Endodermal cell (in vitro differentiated cells): ENCODE data around the gene RNASE9. TPM values are rescaled to one million over a fixed set of nuclear protein-coding genes. Genes with fewer than 3 reads are reported as not detected.
A peak's percentile ranks its signal among the peaks of the same experiment; 100 is the strongest.

Experiments
- DNase-seq: peaks from one replicate; pipeline ENCODE4 v3.0.0-alpha.2; 2017
- H3K27ac ChIP-seq: 2 replicates; pipeline ENCODE4 v1.5.1; 2013; ENCODE audit warnings: mild to moderate bottlenecking, low read depth, low read length, moderate library complexity
- H3K27me3 ChIP-seq: 2 replicates; pipeline ENCODE4 v1.6.1; 2013; ENCODE audit warnings: mild to moderate bottlenecking, low read length, moderate library complexity; ENCODE audit not compliant: insufficient read depth, control insufficient read depth, poor library complexity, severe bottlenecking
- H3K36me3 ChIP-seq: 2 replicates; pipeline ENCODE4 v1.7.0; 2013; ENCODE audit warnings: mild to moderate bottlenecking, low read length, moderate library complexity; ENCODE audit not compliant: control insufficient read depth, insufficient read depth
- H3K4me1 ChIP-seq: one replicate; pipeline ENCODE4 v1.7.0; 2013; ENCODE audit warnings: low read length; ENCODE audit not compliant: control insufficient read depth, insufficient read depth
- H3K4me3 ChIP-seq: 2 replicates; pipeline ENCODE4 v1.5.1; 2013; ENCODE audit warnings: mild to moderate bottlenecking, low read length, moderate library complexity
- H3K9ac ChIP-seq: 2 replicates; pipeline ENCODE4 v1.6.1; 2013; ENCODE audit warnings: mild to moderate bottlenecking, low read length, moderate library complexity; ENCODE audit not compliant: poor library complexity, severe bottlenecking; ENCODE audit errors: extremely low read depth
- H3K9me3 ChIP-seq: 2 replicates; pipeline ENCODE4 v1.6.1; 2013; ENCODE audit warnings: mild to moderate bottlenecking, low read length, moderate library complexity; ENCODE audit not compliant: control insufficient read depth
- H3K27ac Mint-ChIP-seq: 2 replicates; pipeline ENCODE4 v1.8.0; 2020; ENCODE audit warnings: mixed read lengths
- H3K27me3 Mint-ChIP-seq: 2 replicates; pipeline ENCODE4 v1.8.0; 2021; ENCODE audit warnings: mild to moderate bottlenecking, mixed read lengths; ENCODE audit not compliant: insufficient read depth
- H3K36me3 Mint-ChIP-seq: 2 replicates; pipeline ENCODE4 v1.8.0; 2020; ENCODE audit warnings: low read depth, mixed read lengths
- H3K4me1 Mint-ChIP-seq: 2 replicates; pipeline ENCODE4 v1.8.0; 2020; ENCODE audit warnings: mixed read lengths
- H3K4me3 Mint-ChIP-seq: 2 replicates; pipeline ENCODE4 v1.8.0; 2020; ENCODE audit warnings: mild to moderate bottlenecking, moderate library complexity, mixed read lengths
- H3K9me3 Mint-ChIP-seq: 2 replicates; pipeline ENCODE4 v1.8.0; 2020; ENCODE audit warnings: mild to moderate bottlenecking, mixed read lengths
- WGBS, 2 experiments: methylation state at CpG; one replicate each; pipeline versions ENCODE4 v1.1.5 to v1.1.7; 2013; ENCODE audit warnings: missing lambda C conversion rate in 2 of 2, mixed read lengths in 1 of 2; ENCODE audit not compliant: insufficient coverage in 1 of 2, insufficient read length in 1 of 2; 5-methylcytosine and 5-hydroxymethylcytosine counted together
- total RNA-seq, 2 donors: library from RNA; stranded (reverse); fragmentation: NEBNext Ultra II Directional in 1 of 2; extraction: Animal tissue kit (Norgen Biotek cat#: 25700) in 1 of 2; gene quantifications; 2 replicates in 1 of 2; 3 replicates in 1 of 2; pipeline ENCODE4 v1.2.1, GENCODE V29; 2021
- TF ChIP-seq, protein P1 (sequence below): fragments of 200-600 bp; sonication (generic); conservative IDR thresholded peaks from 2 replicates; pipeline ENCODE4 v1.5.0; 2021; ENCODE audit warnings: antibody characterized with exemption, mild to moderate bottlenecking

RNASE9 gene
- total RNA-seq, 2 donors from 2014 or later: not detected

DNA sequence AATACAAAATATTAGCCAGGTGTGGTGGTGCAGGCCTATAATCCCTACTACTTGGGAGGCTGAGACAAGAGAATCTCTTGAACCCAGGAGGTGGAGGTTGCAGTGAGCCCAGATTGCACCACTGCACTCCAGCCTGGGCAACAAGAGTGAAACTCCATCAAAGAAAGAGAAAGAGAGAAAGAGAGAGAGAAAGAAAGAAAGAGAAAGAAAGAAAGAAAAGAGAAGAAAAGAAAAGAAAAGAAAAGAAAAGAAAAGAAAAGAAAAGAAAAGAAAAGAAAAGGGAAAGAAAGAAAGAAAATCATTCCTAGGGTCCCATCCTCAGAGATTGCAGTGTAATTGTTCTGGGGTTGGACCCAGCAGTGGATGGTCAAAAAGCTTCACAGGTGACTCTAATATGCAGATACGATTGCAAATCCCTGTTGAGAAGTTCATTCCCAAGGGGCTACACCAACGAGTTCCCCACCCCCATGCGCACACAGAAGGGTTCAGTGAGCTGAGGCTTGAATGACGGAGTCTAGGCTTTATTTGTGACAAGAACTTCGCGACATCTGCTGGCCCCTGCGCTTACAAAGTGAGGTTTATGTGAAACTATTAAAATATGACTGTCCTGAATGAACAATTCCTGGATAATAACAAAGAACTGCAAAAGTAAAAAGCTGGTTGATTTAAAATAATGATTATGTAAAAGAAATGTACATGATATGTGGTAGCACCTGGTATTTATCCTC is 47.7 kb upstream of the RNASE9 start:
- Mint-ChIP-seq H3K36me3 (no peaks in the 10 kb centered on the region), H3K9me3 (no peaks in the 10 kb centered on the region), H3K4me3 (no peak overlapping the region), H3K27ac (no peak overlapping the region), H3K4me1 (no peaks in the 10 kb centered on the region), H3K27me3 (no peaks in the 10 kb centered on the region)
- Histone ChIP-seq H3K36me3 (no peaks in the 10 kb centered on the region), H3K4me1 (no peaks in the 10 kb centered on the region), H3K9me3 (no peaks in the 10 kb centered on the region), H3K27ac (no peak overlapping the region), H3K4me3 (no peak overlapping the region), H3K27me3 (no peaks in the 10 kb centered on the region), H3K9ac (no peak overlapping the region)
- WGBS, 2 experiments: 81 to 88% methylated on average over 7 of the region's 7 CpGs
- TF ChIP-seq, protein P1, sequence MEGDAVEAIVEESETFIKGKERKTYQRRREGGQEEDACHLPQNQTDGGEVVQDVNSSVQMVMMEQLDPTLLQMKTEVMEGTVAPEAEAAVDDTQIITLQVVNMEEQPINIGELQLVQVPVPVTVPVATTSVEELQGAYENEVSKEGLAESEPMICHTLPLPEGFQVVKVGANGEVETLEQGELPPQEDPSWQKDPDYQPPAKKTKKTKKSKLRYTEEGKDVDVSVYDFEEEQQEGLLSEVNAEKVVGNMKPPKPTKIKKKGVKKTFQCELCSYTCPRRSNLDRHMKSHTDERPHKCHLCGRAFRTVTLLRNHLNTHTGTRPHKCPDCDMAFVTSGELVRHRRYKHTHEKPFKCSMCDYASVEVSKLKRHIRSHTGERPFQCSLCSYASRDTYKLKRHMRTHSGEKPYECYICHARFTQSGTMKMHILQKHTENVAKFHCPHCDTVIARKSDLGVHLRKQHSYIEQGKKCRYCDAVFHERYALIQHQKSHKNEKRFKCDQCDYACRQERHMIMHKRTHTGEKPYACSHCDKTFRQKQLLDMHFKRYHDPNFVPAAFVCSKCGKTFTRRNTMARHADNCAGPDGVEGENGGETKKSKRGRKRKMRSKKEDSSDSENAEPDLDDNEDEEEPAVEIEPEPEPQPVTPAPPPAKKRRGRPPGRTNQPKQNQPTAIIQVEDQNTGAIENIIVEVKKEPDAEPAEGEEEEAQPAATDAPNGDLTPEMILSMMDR: no peak
- peak; percentile 52 for DNase-seq

DNA sequence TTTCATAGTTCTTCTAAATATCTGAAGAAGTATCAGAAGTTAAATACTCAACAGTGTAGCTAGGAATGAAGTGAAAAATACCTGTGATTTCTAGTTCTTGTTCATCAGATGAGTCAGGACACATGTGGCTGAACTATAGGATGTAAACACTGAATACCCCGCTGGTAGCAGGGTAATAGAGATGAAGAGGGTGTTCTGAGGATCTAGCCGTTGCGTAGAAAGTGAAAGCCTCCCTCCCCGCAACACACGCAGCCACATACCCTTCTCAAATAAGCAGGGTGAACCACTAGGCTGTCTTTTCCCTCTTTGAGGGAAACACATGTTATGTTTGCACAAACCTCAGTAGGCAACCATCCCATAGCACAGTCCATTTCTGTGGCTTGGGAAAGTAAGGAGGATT is 46.8 kb upstream of the RNASE9 start:
- WGBS, 2 experiments: 97% methylated on average over 5 of the region's 5 CpGs; no CpG with 5 or more reads in 1 of the 2 experiments
- no peaks in the 10 kb centered on the region for H3K4me1 ChIP-seq
- TF ChIP-seq, protein P1: no peak
- H3K36me3 Mint-ChIP-seq: no peaks in the 10 kb centered on the region
- H3K4me1 Mint-ChIP-seq: no peaks in the 10 kb centered on the region
- no peaks in the 10 kb centered on the region for H3K27me3 ChIP-seq
- H3K9me3 ChIP-seq: no peaks in the 10 kb centered on the region
- no peak overlapping the region for H3K4me3 ChIP-seq
- no peaks in the 10 kb centered on the region for H3K36me3 ChIP-seq
- H3K27me3 Mint-ChIP-seq: no peaks in the 10 kb centered on the region
- H3K9ac ChIP-seq: no peak overlapping the region
- H3K27ac ChIP-seq: no peak overlapping the region
- H3K9me3 Mint-ChIP-seq: no peaks in the 10 kb centered on the region
- no peak overlapping the region for H3K4me3 Mint-ChIP-seq
- H3K27ac Mint-ChIP-seq: no peak overlapping the region
- DNase-seq: peak; percentile 36

DNA sequence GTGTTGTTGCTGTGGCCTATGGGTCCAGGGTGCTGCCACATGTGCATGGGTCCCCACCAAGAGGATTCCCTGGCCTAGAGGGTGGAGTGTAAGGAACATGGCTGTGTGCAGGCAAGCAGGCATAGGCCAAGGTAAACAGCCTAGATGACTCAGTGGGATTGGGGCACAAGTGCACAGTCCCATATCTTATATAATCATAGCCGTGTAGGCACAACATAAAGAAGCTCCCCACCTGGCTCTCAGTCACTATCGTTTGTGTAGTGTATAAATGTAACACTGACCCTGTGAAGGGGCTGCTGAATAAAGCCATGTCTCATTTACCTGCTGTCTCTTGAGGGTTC is 46.0 kb upstream of the RNASE9 start:
- TF ChIP-seq, protein P1: no peak
- WGBS, 2 experiments: 76 to 95% methylated on average over 2 of the region's 2 CpGs
- H3K27me3 ChIP-seq: no peaks in the 10 kb centered on the region

More for the DNA sequence above, 46.0 kb upstream of the RNASE9 start:
- H3K36me3 Mint-ChIP-seq: no peaks in the 10 kb centered on the region
- H3K36me3 ChIP-seq: no peaks in the 10 kb centered on the region
- no peaks in the 10 kb centered on the region for H3K27me3 Mint-ChIP-seq
- no peak for DNase-seq
- H3K4me1 Mint-ChIP-seq: no peaks in the 10 kb centered on the region
- no peak overlapping the region for H3K27ac Mint-ChIP-seq
- H3K27ac ChIP-seq: no peak overlapping the region
- H3K4me3 Mint-ChIP-seq: no peak overlapping the region
- no peak overlapping the region for H3K9ac ChIP-seq
- no peaks in the 10 kb centered on the region for H3K9me3 ChIP-seq
- no peaks in the 10 kb centered on the region for H3K9me3 Mint-ChIP-seq
- no peak overlapping the region for H3K4me3 ChIP-seq
- no peaks in the 10 kb centered on the region for H3K4me1 ChIP-seq
